NT2/D1 (cell line): ENCODE data around the gene BCDIN3D.
A peak's percentile ranks its signal among the peaks of the same experiment; 100 is the strongest.
"Not testable (repeated sequence)": the region's sequence is repeated elsewhere in the genome, so short reads cannot be mapped to it uniquely, and the experiment has no call there.

Source experiments
- DNase-seq: peaks from one replicate; pipeline ENCODE4 v3.0.0-alpha.2; 2011; ENCODE audit warnings: low read depth, low spot score
- H3K27me3 ChIP-seq: 2 replicates; pipeline ENCODE4 v1.6.0; 2011; ENCODE audit warnings: mild to moderate bottlenecking; ENCODE audit not compliant: insufficient read length, insufficient read depth
- H3K36me3 ChIP-seq: 2 replicates; pipeline ENCODE4 v1.6.1; 2011; ENCODE audit warnings: mild to moderate bottlenecking, low read length, mixed read lengths; ENCODE audit not compliant: insufficient read depth, insufficient read length
- H3K4me1 ChIP-seq: 2 replicates; pipeline ENCODE4 v1.5.1; 2011; ENCODE audit not compliant: insufficient read depth, insufficient read length
- H3K4me3 ChIP-seq: 2 replicates; pipeline ENCODE4 v1.5.1; 2011; ENCODE audit warnings: low read depth; ENCODE audit not compliant: insufficient read length
- H3K9ac ChIP-seq: 2 replicates; pipeline ENCODE4 v1.6.0; 2011; ENCODE audit warnings: low read depth; ENCODE audit not compliant: insufficient read length
- H3K9me3 ChIP-seq: 2 replicates; pipeline ENCODE4 v1.5.1; 2011; ENCODE audit warnings: mild to moderate bottlenecking, low read length; ENCODE audit not compliant: insufficient read depth
- SUZ12 ChIP-seq: IDR thresholded peaks from 2 replicates; pipeline ENCODE4 v1.6.1; 2011; ENCODE audit not compliant: insufficient read length, insufficient read depth; ENCODE audit errors: extremely low read depth
- YY1 ChIP-seq: IDR thresholded peaks from 2 replicates; pipeline ENCODE4 v1.6.1; 2011; ENCODE audit not compliant: insufficient read length, insufficient read depth
- ZNF274 ChIP-seq: IDR thresholded peaks from 2 replicates; pipeline ENCODE4 v1.6.1; 2011; ENCODE audit warnings: mild to moderate bottlenecking, low read depth, low read length

The BCDIN3D gene

GRCh38 chr12:49882248-49882850 is 39.4 kb upstream of the BCDIN3D start:
- H3K9ac ChIP-seq: no peak overlapping the region
- no peak overlapping the region for H3K4me3 ChIP-seq
- no peaks in the 10 kb centered on the region for H3K27me3 ChIP-seq
- no peaks in the 10 kb centered on the region for H3K36me3 ChIP-seq
- peaks cover 35% of the 10 kb centered on the region for H3K4me1 ChIP-seq
- TF ChIP-seq SUZ12 (no peak), ZNF274 (no peak), YY1 (no peak)
- H3K9me3 ChIP-seq: peaks cover 17% of the 10 kb centered on the region; the same call in 1 of the 2 replicates
- peak; percentile 50 for DNase-seq

GRCh38 chr12:49881415-49882247 is 38.7 kb upstream of the BCDIN3D start:
- Histone ChIP-seq H3K4me3 (no peak overlapping the region), H3K27me3 (no peaks in the 10 kb centered on the region), H3K4me1 (peaks cover 32% of the 10 kb centered on the region), H3K9me3 (peaks cover 17% of the 10 kb centered on the region; the same call in 1 of the 2 replicates), H3K9ac (no peak overlapping the region), H3K36me3 (no peaks in the 10 kb centered on the region)
- no peak for TF ChIP-seq YY1
- no peak for TF ChIP-seq SUZ12
- TF ChIP-seq ZNF274: no peak
- no peak for DNase-seq

- no peaks in the 10 kb centered on the region for H3K36me3 ChIP-seq
- TF ChIP-seq ZNF274 (no peak), SUZ12 (no peak), YY1 (no peak)
- H3K27me3 ChIP-seq: no peaks in the 10 kb centered on the region
These were observed 38.0 kb upstream of the BCDIN3D start for GRCh38 chr12:49880756-49881414.

GRCh38 chr12:49879065-49879464 is 36.2 kb upstream of the BCDIN3D start:
- H3K9ac ChIP-seq, H3K4me3 ChIP-seq, DNase-seq, H3K27me3 ChIP-seq, H3K36me3 ChIP-seq: not testable (repeated sequence)
- Histone ChIP-seq H3K9me3 (peaks cover 17% of the 10 kb centered on the region; the same call in 1 of the 2 replicates), H3K4me1 (peaks cover 19% of the 10 kb centered on the region)

More at GRCh38 chr12:49880756-49881414, 38.0 kb upstream of the BCDIN3D start:
- no peak for DNase-seq
- Histone ChIP-seq H3K9me3 (peaks cover 17% of the 10 kb centered on the region; the same call in 1 of the 2 replicates), H3K4me1 (peaks cover 29% of the 10 kb centered on the region), H3K9ac (no peak overlapping the region), H3K4me3 (no peak overlapping the region)

GRCh38 chr12:49878021-49878420 is 35.1 kb upstream of the BCDIN3D start:
- Histone ChIP-seq H3K36me3 (no peaks in the 10 kb centered on the region), H3K27me3 (no peaks in the 10 kb centered on the region), H3K9me3 (peaks cover 17% of the 10 kb centered on the region; the same call in 1 of the 2 replicates), H3K4me3 (no peak overlapping the region), H3K9ac (no peak overlapping the region), H3K4me1 (peaks cover 17% of the 10 kb centered on the region)
- DNase-seq: no peak
- TF ChIP-seq YY1: no peak
- no peak for TF ChIP-seq ZNF274
- no peak for TF ChIP-seq SUZ12

DNA sequence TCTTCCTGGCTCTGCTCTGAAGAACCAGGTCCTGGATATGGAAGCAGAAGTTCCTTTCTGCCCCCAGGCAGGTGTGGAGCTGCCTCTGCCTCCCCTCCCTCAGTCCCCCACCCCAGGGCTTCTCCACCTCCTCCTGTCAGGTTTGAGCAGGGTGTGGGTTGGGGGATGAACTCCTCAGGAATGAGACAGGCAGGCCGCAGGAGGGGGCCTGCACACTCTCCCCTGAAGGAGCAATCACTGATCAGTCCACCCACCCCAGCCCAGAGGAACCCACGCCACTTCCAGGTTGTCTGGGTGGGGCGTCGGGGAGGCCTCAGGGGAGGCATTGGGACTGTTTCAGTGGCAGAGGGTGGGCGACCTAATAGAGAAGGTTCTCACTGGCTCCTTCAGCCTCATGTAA is 34.2 kb upstream of the BCDIN3D start:
- Histone ChIP-seq H3K36me3 (no peaks in the 10 kb centered on the region), H3K27me3 (no peaks in the 10 kb centered on the region), H3K4me1 (peaks cover 11% of the 10 kb centered on the region), H3K9me3 (peaks cover 17% of the 10 kb centered on the region; the same call in 1 of the 2 replicates), H3K4me3 (no peak overlapping the region), H3K9ac (no peak overlapping the region)
- TF ChIP-seq SUZ12 (no peak), YY1 (no peak), ZNF274 (no peak)
- DNase-seq: no peak

DNA sequence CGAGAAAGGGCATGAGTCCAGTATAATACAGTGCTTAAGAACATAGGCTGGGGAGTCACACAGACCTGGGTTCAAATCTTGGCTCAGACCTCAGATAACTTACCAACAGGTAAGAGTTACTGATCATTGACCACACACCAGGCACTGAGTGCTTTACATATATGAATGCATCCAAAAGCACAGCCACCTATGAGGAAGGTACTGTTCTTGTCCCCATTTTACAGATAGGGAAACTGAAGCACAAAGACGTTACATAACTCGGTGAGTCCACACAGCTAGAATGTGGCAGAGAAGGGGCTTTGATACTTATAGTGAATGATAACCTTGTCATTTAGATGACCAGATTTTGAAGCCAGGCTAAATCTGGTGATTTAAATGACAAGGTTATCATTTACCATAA is 33.2 kb upstream of the BCDIN3D start:
- H3K4me1 ChIP-seq: peaks cover 5% of the 10 kb centered on the region
- TF ChIP-seq SUZ12: no peak
- no peak for TF ChIP-seq ZNF274
- no peak for TF ChIP-seq YY1
- no peak overlapping the region for H3K9ac ChIP-seq
- H3K27me3 ChIP-seq: no peaks in the 10 kb centered on the region
- peaks cover 17% of the 10 kb centered on the region; the same call in 1 of the 2 replicates for H3K9me3 ChIP-seq
- DNase-seq: no peak
- no peak overlapping the region for H3K4me3 ChIP-seq
- H3K36me3 ChIP-seq: no peaks in the 10 kb centered on the region
